ENCODE data around the gene GNAI2.

GRCh38 chr3:50278123-50278879 is 42.3 kb downstream of the GNAI2 start:
- TF ChIP-seq FOXA1 (IDR thresholded peaks at IDR 0.05) (no peak), FOXK2 (IDR thresholded peaks at IDR 0.05) (no peak), L3MBTL2 (conservative IDR thresholded peaks at IDR 0.05) (no peak)
